ENCODE data around the gene MLPH. TPM values are rescaled to one million over a fixed set of nuclear protein-coding genes. Genes with fewer than 3 reads are reported as not detected.

The MLPH gene
- total and polyA plus RNA-seq, 2 of the 13 experiments (the other 11 are each of a cell fraction or from before 2014, with no cell fraction given), result 0.12 TPM; not detected in 1

GRCh38 chr2:237482485-237482884 is 4.6 kb upstream of the MLPH start (continued):
- TF ChIP-seq ZSCAN9 (CRISPR knock-in tag; IDR thresholded peaks at IDR 0.05; ENCODE audit: borderline replicate concordance) (no peak), ZNF12 (CRISPR knock-in tag; IDR thresholded peaks at IDR 0.05) (peak; percentile 68; the same call in 1 of the 2 replicates), USF2 (IDR thresholded peaks at IDR 0.05; ENCODE audit: low read depth, low read length) (peak; percentile 76), USF2 (CRISPR knock-in tag; IDR thresholded peaks at IDR 0.05; ENCODE audit: borderline replicate concordance) (peak; percentile 57; the same call in 1 of the 2 replicates), ZNF136 (CRISPR knock-in tag; IDR thresholded peaks at IDR 0.05; ENCODE audit: low read depth) (no peak), TGIF2 (CRISPR knock-in tag; IDR thresholded peaks at IDR 0.05) (no peak), ZSCAN25 (CRISPR knock-in tag; IDR thresholded peaks at IDR 0.05) (no peak)

GRCh38 chr2:237483018-237483731 is 3.9 kb upstream of the MLPH start:
- ChIA-PET POLR2A (interaction anchor here (1.1 kb wide), 1 partner anchor 10 kb away, joined by 3 read pairs; no protein-coding TSS in a partner anchor), CTCF (ENCODE audit: low intra/inter-chr PET ratio, low total read pairs) (no interaction called here)
- no peak for FAIRE-seq
- Histone ChIP-seq H3K27ac (ENCODE audit: extremely low read length, insufficient read depth, low read length) (no peak overlapping the region), H3K4me3 (replicated peaks in 1 of 3; ENCODE audit: insufficient read depth in 1 of 3, low read depth in 2 of 3, low read length in 3 of 3) (no peak overlapping the region), H3K4me2 (ENCODE audit: low read depth, low read length) (no peak overlapping the region), H3K9ac (ENCODE audit: insufficient read depth, low read depth, low read length) (no peak overlapping the region), H4K20me1 (ENCODE audit: insufficient read depth, low read length) (no peaks in the 10 kb centered on the region), H2AFZ (ENCODE audit: low read length) (no peak overlapping the region), H3K4me1 (ENCODE audit: insufficient read depth, low read length) (peaks cover 11% of the 10 kb centered on the region; the same call in 1 of the 2 replicates), H3K27me3 (ENCODE audit: control insufficient read depth in 1 of 2, insufficient read depth in 2 of 2, low read length in 2 of 2) (peaks cover 0 to 65% of the 10 kb centered on the region in 2 experiments; a peak in 4 of 5 replicates), H3K36me3 (replicated peaks in 1 of 2; ENCODE audit: control insufficient read depth in 1 of 2, insufficient read depth in 2 of 2, low read length in 2 of 2) (no peaks in the 10 kb centered on the region), H3K79me2 (ENCODE audit: insufficient read depth, low read length) (no peaks in the 10 kb centered on the region), H3K9me3 (ENCODE audit: low read length) (no peaks in the 10 kb centered on the region)
- 21% methylated on average over 7 of the region's 9 CpGs for whole genome bisulfite sequencing (ENCODE audit: low lambda C conversion rate)
- BruUV-seq (replicated peaks), result no TSS peak
- TF ChIP-seq EED (CRISPR knock-in tag; IDR thresholded peaks at IDR 0.05) (no peak), BCLAF1 (IDR thresholded peaks at IDR 0.05) (no peak), MAZ (IDR thresholded peaks at IDR 0.05; ENCODE audit: borderline replicate concordance, low read depth, low read length) (no peak), MAZ (CRISPR knock-in tag; IDR thresholded peaks at IDR 0.05; ENCODE audit: low read depth) (no peak), FOXA1 (IDR thresholded peaks at IDR 0.05) (no peak), FOXA1 (CRISPR knock-in tag; IDR thresholded peaks at IDR 0.05) (peak; percentile 42), ZNF121 (CRISPR knock-in tag; IDR thresholded peaks at IDR 0.05) (no peak), FOXA3 (CRISPR knock-in tag; IDR thresholded peaks at IDR 0.05) (peak; percentile 20; the same call in 1 of the 2 replicates), MLLT10 (CRISPR knock-in tag; IDR thresholded peaks at IDR 0.05) (no peak), FOSL2 (CRISPR knock-in tag; IDR thresholded peaks at IDR 0.05) (peak; percentile 59), ZFP36L2 (CRISPR knock-in tag; IDR thresholded peaks at IDR 0.05) (no peak), GPN1 (CRISPR knock-in tag; IDR thresholded peaks at IDR 0.05; ENCODE audit: borderline replicate concordance) (no peak), ELF1 (CRISPR knock-in tag; IDR thresholded peaks at IDR 0.05) (no peak)
- in situ Hi-C loops (cut with HindIII; ENCODE audit: extremely low pct_ligation_motif_present, low pct_unique_long_range_greater_than_20kb), result no loop called here
- ATAC-seq, result peak; percentile 36; the same call in 2 of the 3 replicates
- intact Hi-C loops (cut with micrococcal nuclease; ENCODE audit: unreplicated experiment), result no loop called here
- DNase-seq (ENCODE audit: low spot score), result no peak
